Mesothelial cell of epicardium (in vitro differentiated cells): ENCODE measurements around the gene PHF8. TPM values are rescaled to one million over a fixed set of nuclear protein-coding genes. Genes with fewer than 3 reads are reported as not detected.
A peak's percentile ranks its signal among the peaks of the same experiment; 100 is the strongest.

ENCODE experiments used
- DNase-seq, 2 experiments: peaks; one replicate each; pipeline ENCODE4 v3.0.0; 2021; ENCODE audit warnings: low spot score in 2 of 2; ENCODE audit not compliant: unreplicated experiment in 2 of 2
- H3K27ac Mint-ChIP-seq: 2 replicates; pipeline ENCODE4 v1.8.0; 2021; ENCODE audit warnings: mixed read lengths
- H3K27me3 Mint-ChIP-seq: 2 replicates; pipeline ENCODE4 v1.8.0; 2021; ENCODE audit warnings: low read depth, mixed read lengths
- H3K36me3 Mint-ChIP-seq: 2 replicates; pipeline ENCODE4 v1.8.0; 2021; ENCODE audit warnings: mixed read lengths
- H3K4me1 Mint-ChIP-seq: 2 replicates; pipeline ENCODE4 v1.8.0; 2021; ENCODE audit warnings: mixed read lengths
- H3K4me3 Mint-ChIP-seq: 2 replicates; pipeline ENCODE4 v1.8.0; 2021; ENCODE audit warnings: mild to moderate bottlenecking, moderate library complexity, mixed read lengths
- H3K9me3 Mint-ChIP-seq: 2 replicates; pipeline ENCODE4 v1.8.0; 2021; ENCODE audit warnings: mixed read lengths
- total RNA-seq: library from RNA; stranded (reverse); gene quantifications from 3 replicates; pipeline ENCODE4 v1.2.1, GENCODE V29; 2021
- TF ChIP-seq, protein P1 (sequence below): fragments of 200-600 bp; sonication (generic); IDR thresholded peaks from one replicate; pipeline ENCODE4 v1.5.0; 2021; ENCODE audit warnings: antibody characterized with exemption; ENCODE audit not compliant: unreplicated experiment

Gene PHF8
- 45.2 to 53.9 TPM (median 52.2 TPM) in 3 replicates for total RNA-seq

DNA sequence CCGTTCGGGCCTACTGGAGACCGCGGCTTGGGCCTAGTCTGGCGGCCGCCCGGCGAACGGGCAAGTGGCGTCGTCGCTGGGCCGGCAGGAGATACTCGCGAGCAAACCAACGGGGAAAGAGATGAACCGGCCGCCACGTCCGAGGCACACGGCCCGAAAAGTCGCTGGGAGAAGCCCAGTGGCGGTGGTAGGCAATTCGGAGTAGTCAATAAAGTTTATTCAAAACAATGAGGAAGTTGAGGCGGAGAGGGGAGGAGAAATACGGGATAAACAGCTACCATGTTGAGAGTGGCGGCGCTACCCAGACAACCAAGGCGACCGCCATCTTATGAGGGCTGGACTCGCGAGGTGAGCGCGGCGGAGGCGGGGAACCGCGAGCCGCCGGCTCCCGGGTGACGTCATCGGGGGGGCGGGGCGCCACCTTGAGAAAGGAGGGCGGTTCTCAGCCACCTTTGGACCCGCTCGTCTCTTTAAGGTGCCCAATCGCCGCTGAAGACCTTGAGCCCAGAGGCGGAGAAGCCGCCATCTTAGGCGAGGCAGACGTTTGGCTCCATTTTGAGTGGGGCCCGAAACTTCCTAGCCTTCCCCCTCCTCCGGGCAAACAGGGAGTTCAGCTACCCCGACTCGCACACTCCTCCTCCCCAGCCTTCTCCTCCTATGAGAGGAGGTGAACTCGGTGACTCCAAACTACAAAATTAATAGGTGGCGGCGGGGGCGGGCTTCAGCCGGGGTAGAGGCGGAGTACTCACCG is at the start of gene PHF8:
PHF8 (minus strand) TSS at position 348 of the 751 bp plus-strand sequence. CDS start 1,745 bp downstream, outside the sequence.
- peak within 1 kb of the TSS; percentile 90 for H3K4me3 Mint-ChIP-seq
- H3K36me3 Mint-ChIP-seq: no peaks in the 10 kb centered on the region
- peaks cover 15% of the 10 kb centered on the region for H3K4me1 Mint-ChIP-seq
- peaks cover 4% of the 10 kb centered on the region for H3K9me3 Mint-ChIP-seq
- H3K27ac Mint-ChIP-seq: peak within 1 kb of the TSS; percentile 99
- TF ChIP-seq, protein P1, sequence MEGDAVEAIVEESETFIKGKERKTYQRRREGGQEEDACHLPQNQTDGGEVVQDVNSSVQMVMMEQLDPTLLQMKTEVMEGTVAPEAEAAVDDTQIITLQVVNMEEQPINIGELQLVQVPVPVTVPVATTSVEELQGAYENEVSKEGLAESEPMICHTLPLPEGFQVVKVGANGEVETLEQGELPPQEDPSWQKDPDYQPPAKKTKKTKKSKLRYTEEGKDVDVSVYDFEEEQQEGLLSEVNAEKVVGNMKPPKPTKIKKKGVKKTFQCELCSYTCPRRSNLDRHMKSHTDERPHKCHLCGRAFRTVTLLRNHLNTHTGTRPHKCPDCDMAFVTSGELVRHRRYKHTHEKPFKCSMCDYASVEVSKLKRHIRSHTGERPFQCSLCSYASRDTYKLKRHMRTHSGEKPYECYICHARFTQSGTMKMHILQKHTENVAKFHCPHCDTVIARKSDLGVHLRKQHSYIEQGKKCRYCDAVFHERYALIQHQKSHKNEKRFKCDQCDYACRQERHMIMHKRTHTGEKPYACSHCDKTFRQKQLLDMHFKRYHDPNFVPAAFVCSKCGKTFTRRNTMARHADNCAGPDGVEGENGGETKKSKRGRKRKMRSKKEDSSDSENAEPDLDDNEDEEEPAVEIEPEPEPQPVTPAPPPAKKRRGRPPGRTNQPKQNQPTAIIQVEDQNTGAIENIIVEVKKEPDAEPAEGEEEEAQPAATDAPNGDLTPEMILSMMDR: no peak
- peak; percentile 87 to 96 for DNase-seq
- H3K27me3 Mint-ChIP-seq: no peaks in the 10 kb centered on the region

DNA sequence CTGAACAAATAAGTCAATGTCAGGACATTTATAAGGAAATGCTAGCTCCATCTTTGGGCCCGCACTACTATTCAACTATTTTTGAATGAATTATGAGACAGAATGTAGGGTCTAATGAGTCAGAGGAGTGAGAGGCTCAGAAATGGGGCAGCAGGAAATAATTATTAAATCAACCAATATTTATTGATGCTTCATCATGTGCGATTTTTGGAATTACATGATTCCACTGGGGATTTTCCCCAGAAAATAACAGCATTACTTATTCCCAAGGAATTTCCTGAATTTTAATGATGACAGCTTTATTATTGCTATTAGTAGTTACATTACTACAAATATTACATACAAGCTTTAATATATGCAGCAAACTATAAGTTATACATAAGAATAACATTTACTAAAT is 49.3 kb upstream of the PHF8 start:
- H3K27ac Mint-ChIP-seq: no peak overlapping the region
- DNase-seq: no peak
- H3K27me3 Mint-ChIP-seq: no peaks in the 10 kb centered on the region
- peaks cover 2% of the 10 kb centered on the region for H3K36me3 Mint-ChIP-seq
- peaks cover 6% of the 10 kb centered on the region for H3K9me3 Mint-ChIP-seq
- peaks cover 3% of the 10 kb centered on the region for H3K4me1 Mint-ChIP-seq
- H3K4me3 Mint-ChIP-seq: no peak overlapping the region
- TF ChIP-seq, protein P1: no peak

DNA sequence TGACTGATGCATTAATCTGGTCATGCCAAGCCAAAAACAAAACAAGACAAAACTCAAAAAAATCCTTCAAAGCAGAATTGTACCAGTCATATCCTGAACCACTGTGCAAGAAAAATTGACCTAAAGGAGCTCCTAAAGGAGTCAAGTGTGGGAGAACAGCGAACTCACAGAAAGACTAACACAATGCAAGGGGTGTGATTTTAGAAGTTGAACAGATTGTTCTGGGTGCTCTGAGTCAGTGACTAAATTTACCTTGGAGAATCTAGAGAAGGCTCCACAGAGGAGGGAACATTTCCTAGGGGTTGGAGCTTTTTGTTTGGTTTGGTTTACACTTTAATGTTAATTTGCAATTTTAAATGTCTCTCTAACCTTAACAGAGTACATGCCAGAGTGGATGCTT is 48.9 kb upstream of the PHF8 start:
- no peak for DNase-seq
- peak overlapping the region; percentile 59 for H3K27ac Mint-ChIP-seq
- peaks cover 2% of the 10 kb centered on the region for H3K36me3 Mint-ChIP-seq
- peaks cover 3% of the 10 kb centered on the region for H3K4me1 Mint-ChIP-seq
- no peak overlapping the region for H3K4me3 Mint-ChIP-seq
- no peaks in the 10 kb centered on the region for H3K27me3 Mint-ChIP-seq
- TF ChIP-seq, protein P1: no peak
- peaks cover 6% of the 10 kb centered on the region for H3K9me3 Mint-ChIP-seq

DNA sequence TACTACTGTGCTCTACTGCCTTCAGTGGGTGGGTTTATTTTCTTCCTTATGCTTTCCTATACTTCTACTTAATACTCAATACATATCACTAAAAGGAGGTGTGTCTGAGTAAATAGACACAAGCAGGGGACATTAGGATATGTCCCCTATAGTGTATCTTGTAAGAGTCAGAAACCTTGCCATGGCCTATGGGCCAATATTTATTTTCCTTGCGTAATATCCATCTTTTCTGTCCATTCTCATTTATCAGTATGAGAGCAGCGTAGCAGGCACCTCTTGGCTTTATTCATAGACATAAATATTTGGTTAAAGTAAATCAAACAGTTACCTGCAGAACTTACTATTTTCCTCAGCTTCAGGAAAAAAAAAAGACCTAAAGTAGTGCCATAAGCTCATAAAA is 46.6 kb upstream of the PHF8 start:
- Mint-ChIP-seq H3K4me3 (no peak overlapping the region), H3K27ac (no peak overlapping the region), H3K4me1 (peaks cover 3% of the 10 kb centered on the region), H3K9me3 (peaks cover 9% of the 10 kb centered on the region), H3K36me3 (peaks cover 5% of the 10 kb centered on the region), H3K27me3 (no peaks in the 10 kb centered on the region)
- TF ChIP-seq, protein P1: no peak
- DNase-seq: no peak

DNA sequence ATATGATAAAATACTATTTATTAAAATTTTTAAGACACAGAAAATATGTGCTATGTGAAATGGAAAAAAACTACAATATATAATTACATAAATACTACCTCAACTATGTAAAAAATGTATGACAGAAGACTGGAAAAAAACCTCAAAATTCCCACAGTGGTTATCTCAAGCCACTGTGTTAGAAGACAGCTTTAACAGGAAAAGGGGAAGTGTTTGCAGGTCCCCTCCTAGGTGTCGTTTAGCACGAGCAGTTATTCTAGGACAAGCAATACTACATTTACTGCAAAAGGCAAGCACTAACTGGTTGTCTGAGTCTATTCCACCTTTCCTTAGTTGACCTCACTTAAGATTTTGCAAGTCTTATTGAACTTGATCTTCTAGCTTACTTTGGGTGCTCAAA is 44.9 kb upstream of the PHF8 start:
- H3K36me3 Mint-ChIP-seq: peaks cover 9% of the 10 kb centered on the region
- peaks cover 3% of the 10 kb centered on the region for H3K4me1 Mint-ChIP-seq
- TF ChIP-seq, protein P1: no peak
- no peak overlapping the region for H3K27ac Mint-ChIP-seq
- H3K4me3 Mint-ChIP-seq: no peak overlapping the region
- H3K27me3 Mint-ChIP-seq: no peaks in the 10 kb centered on the region
- peaks cover 16% of the 10 kb centered on the region for H3K9me3 Mint-ChIP-seq
- no peak for DNase-seq
